ENCODE results near the gene PTCRA.
A peak's percentile ranks its signal among the peaks of the same experiment; 100 is the strongest.

PTCRA gene

GRCh38 chr6:42968126-42968701 lies 52.4 kb downstream of the PTCRA start:
- H3K4me3 ChIP-seq (ENCODE audit: low read length): no peak overlapping the region
- no peak for DNase-seq (ENCODE audit: low read depth)
- TF ChIP-seq CTCF (IDR thresholded peaks at IDR 0.05; ENCODE audit: insufficient read depth, low read depth, low read length, missing control alignments): no peak

- H3K4me3 ChIP-seq (ENCODE audit: low read length): no peak overlapping the region
- DNase-seq (ENCODE audit: low read depth): no peak
- TF ChIP-seq CTCF (IDR thresholded peaks at IDR 0.05; ENCODE audit: insufficient read depth, low read depth, low read length, missing control alignments): no peak
Measured at GRCh38 chr6:42968783-42969182, 52.9 kb downstream of the PTCRA start.

GRCh38 chr6:42969431-42969830 lies 53.6 kb downstream of the PTCRA start:
- no peak overlapping the region for H3K4me3 ChIP-seq (ENCODE audit: low read length)
- DNase-seq (ENCODE audit: low read depth): no peak
- no peak for TF ChIP-seq CTCF (IDR thresholded peaks at IDR 0.05; ENCODE audit: insufficient read depth, low read depth, low read length, missing control alignments)

- TF ChIP-seq CTCF (IDR thresholded peaks at IDR 0.05; ENCODE audit: insufficient read depth, low read depth, low read length, missing control alignments): no peak
- no peak overlapping the region for H3K4me3 ChIP-seq (ENCODE audit: low read length)
- no peak for DNase-seq (ENCODE audit: low read depth)
Measured at GRCh38 chr6:42969934-42970333, 54.1 kb downstream of the PTCRA start.

- TF ChIP-seq CTCF (IDR thresholded peaks at IDR 0.05; ENCODE audit: insufficient read depth, low read depth, low read length, missing control alignments): no peak
- H3K4me3 ChIP-seq (ENCODE audit: low read length): no peak overlapping the region
- peak; percentile 42 for DNase-seq (ENCODE audit: low read depth)
Measured at GRCh38 chr6:42970871-42971612, 55.2 kb downstream of the PTCRA start.

GRCh38 chr6:42971746-42972327 lies 56.0 kb downstream of the PTCRA start:
- no peak overlapping the region for H3K4me3 ChIP-seq (ENCODE audit: low read length)
- DNase-seq (ENCODE audit: low read depth): no peak
- no peak for TF ChIP-seq CTCF (IDR thresholded peaks at IDR 0.05; ENCODE audit: insufficient read depth, low read depth, low read length, missing control alignments)

All from epithelial cell of esophagus (primary cell).